Measurements from ENCODE around the gene PSMB5. TPM values are rescaled to one million over a fixed set of nuclear protein-coding genes. Genes with fewer than 3 reads are reported as not detected.

The PSMB5 gene
- total and polyA plus RNA-seq, 2 of the 13 experiments (the other 11 are each of a cell fraction or from before 2014, with no cell fraction given) = 705 to 871 TPM

GRCh38 chr14:22977434-22977683 lies 57.3 kb downstream of the PSMB5 start (continued):
- TF ChIP-seq ZNF646 (CRISPR knock-in tag; IDR thresholded peaks at IDR 0.05) = no peak
- no peak for TF ChIP-seq CCAR2 (optimal IDR thresholded peaks at IDR 0.05; ENCODE audit: low read depth, low read length)
- TF ChIP-seq ZNF234 (CRISPR knock-in tag; conservative IDR thresholded peaks at IDR 0.05) = no peak
- TF ChIP-seq GLI4 (CRISPR knock-in tag; IDR thresholded peaks at IDR 0.05; ENCODE audit: borderline replicate concordance) = peak; percentile 5; the same call in 1 of the 2 replicates
- TF ChIP-seq ATAD3A (CRISPR knock-in tag; IDR thresholded peaks at IDR 0.05) = 0 out of 2 replicates have a peak, but pooled peaks have one; percentile 10
- TF ChIP-seq ZNF543 (CRISPR knock-in tag; IDR thresholded peaks at IDR 0.05) = no peak
- TF ChIP-seq KLF11 (CRISPR knock-in tag; IDR thresholded peaks at IDR 0.05) = no peak
- 0 out of 2 replicates have a peak, but pooled peaks have one; percentile 3 for TF ChIP-seq ZNF550 (CRISPR knock-in tag; IDR thresholded peaks at IDR 0.05; ENCODE audit: borderline replicate concordance)
- TF ChIP-seq DNMT3B (CRISPR knock-in tag; conservative IDR thresholded peaks at IDR 0.05) = peak; percentile 88; the same call in 1 of the 2 replicates
- 0 out of 2 replicates have a peak, but pooled peaks have one; percentile 19 for TF ChIP-seq TIGD3 (CRISPR knock-in tag; IDR thresholded peaks at IDR 0.05; ENCODE audit: borderline replicate concordance)
- no peak for TF ChIP-seq NFYB (CRISPR knock-in tag; IDR thresholded peaks at IDR 0.05)
- TF ChIP-seq NR2F6 (IDR thresholded peaks at IDR 0.05) = no peak
- no peak for TF ChIP-seq NR2F6 (CRISPR knock-in tag; IDR thresholded peaks at IDR 0.05)
- TF ChIP-seq ZSCAN29 (CRISPR knock-in tag; conservative IDR thresholded peaks at IDR 0.05) = no peak
- TF ChIP-seq MNT (IDR thresholded peaks at IDR 0.05) = no peak
- TF ChIP-seq BHLHE40 (IDR thresholded peaks at IDR 0.05; ENCODE audit: low read length) = no peak
- no peak for TF ChIP-seq BRCA1 (CRISPR knock-in tag; IDR thresholded peaks at IDR 0.05)
- TF ChIP-seq IRF1 (CRISPR knock-in tag; IDR thresholded peaks at IDR 0.05; ENCODE audit: low read depth) = 0 out of 2 replicates have a peak, but pooled peaks have one; percentile 52
- TF ChIP-seq ZNF317 (CRISPR knock-in tag; IDR thresholded peaks at IDR 0.05) = no peak
- 0 out of 2 replicates have a peak, but pooled peaks have one; percentile 1 for TF ChIP-seq ZNF350 (CRISPR knock-in tag; IDR thresholded peaks at IDR 0.05; ENCODE audit: borderline replicate concordance, low read depth)
- TF ChIP-seq ARNT2 (CRISPR knock-in tag; IDR thresholded peaks at IDR 0.05; ENCODE audit: low read depth) = no peak
- no peak for TF ChIP-seq ZBTB38 (CRISPR knock-in tag; IDR thresholded peaks at IDR 0.05)
